HEK293 (cell line): ENCODE data around the gene DRAP1.

Source experiments
- CTCF ChIP-seq: fragments of 450-650 bp; formaldehyde crosslinking; IDR thresholded peaks from 2 replicates; pipeline ENCODE4 v1.5.1; 2016; ENCODE audit warnings: missing biosample characterization, missing genetic modification characterization
- YY1 ChIP-seq: fragments of 450-650 bp; formaldehyde crosslinking; IDR thresholded peaks from 2 replicates; pipeline ENCODE4 v1.5.1; 2018; ENCODE audit warnings: missing biosample characterization, missing genetic modification characterization
- ZBTB26 ChIP-seq: fragments of 450-650 bp; formaldehyde crosslinking; optimal IDR thresholded peaks from 2 replicates; pipeline ENCODE3; 2016; ENCODE audit warnings: missing biosample characterization, mild to moderate bottlenecking, missing genetic modification characterization
- ZBTB48 ChIP-seq: fragments of 450-650 bp; formaldehyde crosslinking; IDR thresholded peaks from 2 replicates; pipeline ENCODE4 v1.5.1; 2016; ENCODE audit warnings: missing biosample characterization, missing genetic modification characterization
- ZNF175 ChIP-seq: fragments of 450-650 bp; formaldehyde crosslinking; IDR thresholded peaks from 2 replicates; pipeline ENCODE4 v1.5.1; 2016; ENCODE audit warnings: missing biosample characterization, missing genetic modification characterization
- ZNF18 ChIP-seq: fragments of 450-650 bp; formaldehyde crosslinking; IDR thresholded peaks from 2 replicates; pipeline ENCODE4 v1.5.1; 2016; ENCODE audit warnings: missing biosample characterization, missing genetic modification characterization
- ZNF2 ChIP-seq: fragments of 450-650 bp; formaldehyde crosslinking; IDR thresholded peaks from 2 replicates; pipeline ENCODE4 v1.5.1; 2016; ENCODE audit warnings: missing biosample characterization, missing genetic modification characterization
- ZNF324 ChIP-seq: fragments of 450-650 bp; formaldehyde crosslinking; IDR thresholded peaks from 2 replicates; pipeline ENCODE4 v1.5.1; 2016; ENCODE audit warnings: missing biosample characterization, missing genetic modification characterization
- ZNF404 ChIP-seq: fragments of 450-650 bp; formaldehyde crosslinking; IDR thresholded peaks from 2 replicates; pipeline ENCODE4 v1.5.1; 2017; ENCODE audit warnings: missing biosample characterization, missing genetic modification characterization

DNA sequence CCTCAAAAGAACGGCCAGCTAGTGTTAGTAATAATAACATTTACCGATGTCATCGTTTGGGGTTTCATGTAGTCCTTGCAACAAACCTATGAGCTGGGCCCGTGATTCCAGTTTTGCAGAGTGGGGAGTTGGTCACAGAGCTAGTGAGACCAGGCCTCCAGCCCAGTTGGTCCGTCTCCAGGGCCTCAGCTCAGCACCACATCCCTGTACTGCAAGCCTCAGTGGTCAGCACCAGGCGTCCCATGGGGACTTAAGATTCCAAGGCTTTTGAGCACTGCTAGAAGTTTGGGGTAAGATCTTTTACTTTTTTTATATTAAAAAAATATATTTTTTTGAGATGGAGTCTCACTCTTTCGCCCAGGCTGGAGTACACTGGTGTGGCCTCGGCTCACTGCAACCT is 25.0 kb downstream of the DRAP1 start:
- no peak for TF ChIP-seq CTCF
- TF ChIP-seq ZNF18 (tag by site-specific recombination), result no peak
- TF ChIP-seq ZNF324 (tag by site-specific recombination), result no peak
- no peak for TF ChIP-seq ZBTB48 (tag by site-specific recombination)
- TF ChIP-seq YY1 (tag by site-specific recombination), result no peak
- TF ChIP-seq ZNF175 (tag by site-specific recombination), result no peak
- TF ChIP-seq ZNF2 (tag by site-specific recombination), result no peak
- TF ChIP-seq ZBTB26, result no peak
- TF ChIP-seq ZNF404 (tag by site-specific recombination), result no peak
